Skeletal muscle tissue (tissue), 4 donors: ENCODE data around the gene REG4. TPM values are rescaled to one million over a fixed set of nuclear protein-coding genes. Genes with fewer than 3 reads are reported as not detected.

Experiments used
- H3K27ac ChIP-seq: one replicate; pipeline ENCODE4 v1.7.0; 2013; ENCODE audit warnings: mild to moderate bottlenecking, low read depth, low read length, inconsistent platforms
- H3K27me3 ChIP-seq, 3 donors: one replicate each; pipeline ENCODE4 v1.7.0; 2013; ENCODE audit warnings: low read length in 3 of 3; ENCODE audit not compliant: control insufficient read depth in 3 of 3, insufficient read depth in 3 of 3
- H3K36me3 ChIP-seq, 3 donors: one replicate each; pipeline ENCODE4 v1.7.0; 2013; ENCODE audit warnings: low read length in 3 of 3; ENCODE audit not compliant: control insufficient read depth in 3 of 3, insufficient read depth in 3 of 3
- H3K4me1 ChIP-seq, 3 donors: one replicate each; pipeline ENCODE4 v1.7.0; 2013; ENCODE audit warnings: low read length in 3 of 3, mild to moderate bottlenecking in 3 of 3; ENCODE audit not compliant: control insufficient read depth in 3 of 3, insufficient read depth in 3 of 3
- H3K4me3 ChIP-seq, 3 donors: one replicate each; pipeline ENCODE4 v1.7.0; 2013; ENCODE audit warnings: low read length in 3 of 3
- H3K9ac ChIP-seq, 3 donors: one replicate each; pipeline ENCODE4 v1.7.0; 2013; ENCODE audit warnings: low read length in 3 of 3, mild to moderate bottlenecking in 3 of 3, moderate library complexity in 2 of 3, low read depth in 1 of 3
- H3K9me3 ChIP-seq, 3 donors: one replicate each; pipeline ENCODE4 v1.7.0; 2013; ENCODE audit warnings: low read length in 3 of 3; ENCODE audit not compliant: control insufficient read depth in 3 of 3
- total RNA-seq: library from RNA; depleted of rRNA; stranded (reverse); fragments of >200 nt; gene quantifications from one replicate; pipeline ENCODE4 v1.2.3, GENCODE V29; 2014
- donor health status: Osteomylitis.

The REG4 gene
- total RNA-seq, 1 donor from 2014 or later, result not detected

- Histone ChIP-seq H3K27me3 (no peaks in the 10 kb centered on the region), H3K27ac (no peak overlapping the region), H3K36me3 (no peaks in the 10 kb centered on the region), H3K4me3 (no peak overlapping the region), H3K9ac (no peak overlapping the region), H3K4me1 (peaks cover 2 to 13% (median 8%) of the 10 kb centered on the region in 3 donors), H3K9me3 (no peaks in the 10 kb centered on the region)
Observed at GRCh38 chr1:119748040-119748439, 63.2 kb downstream of the REG4 start.

- no peak overlapping the region for H3K27ac ChIP-seq
- H3K36me3 ChIP-seq, result no peaks in the 10 kb centered on the region
- no peak overlapping the region for H3K4me3 ChIP-seq
- no peaks in the 10 kb centered on the region for H3K9me3 ChIP-seq
- H3K9ac ChIP-seq, result no peak overlapping the region
- H3K27me3 ChIP-seq, result no peaks in the 10 kb centered on the region
- H3K4me1 ChIP-seq, result peaks cover 8 to 19% (median 13%) of the 10 kb centered on the region in 3 donors
Observed at GRCh38 chr1:119747451-119747850, 63.8 kb downstream of the REG4 start.

DNA sequence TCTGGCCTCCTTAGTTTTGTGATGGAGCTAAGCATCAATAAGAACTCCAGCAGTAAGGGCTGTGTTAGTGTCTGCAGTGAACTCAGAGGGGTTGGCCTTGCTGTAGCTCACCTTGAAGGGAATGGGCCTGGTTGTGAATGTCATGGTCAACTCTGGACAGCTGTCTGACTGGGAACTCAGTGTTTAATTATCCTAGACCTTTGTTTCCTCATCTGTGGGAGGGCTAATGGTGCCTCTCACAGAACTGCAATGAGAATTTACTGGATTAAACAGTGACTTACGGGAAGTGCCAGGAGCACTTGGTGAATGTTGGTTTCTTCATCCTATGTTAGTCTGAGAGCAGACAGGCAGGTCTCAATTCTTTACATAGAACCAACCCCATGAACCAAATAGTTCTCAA is 66.2 kb downstream of the REG4 start:
- no peak overlapping the region for H3K27ac ChIP-seq
- no peak overlapping the region for H3K4me3 ChIP-seq
- no peaks in the 10 kb centered on the region for H3K27me3 ChIP-seq
- H3K9ac ChIP-seq, result no peak overlapping the region
- no peaks in the 10 kb centered on the region for H3K36me3 ChIP-seq
- H3K9me3 ChIP-seq, result no peaks in the 10 kb centered on the region
- peaks cover 9 to 27% (median 16%) of the 10 kb centered on the region in 3 donors for H3K4me1 ChIP-seq

DNA sequence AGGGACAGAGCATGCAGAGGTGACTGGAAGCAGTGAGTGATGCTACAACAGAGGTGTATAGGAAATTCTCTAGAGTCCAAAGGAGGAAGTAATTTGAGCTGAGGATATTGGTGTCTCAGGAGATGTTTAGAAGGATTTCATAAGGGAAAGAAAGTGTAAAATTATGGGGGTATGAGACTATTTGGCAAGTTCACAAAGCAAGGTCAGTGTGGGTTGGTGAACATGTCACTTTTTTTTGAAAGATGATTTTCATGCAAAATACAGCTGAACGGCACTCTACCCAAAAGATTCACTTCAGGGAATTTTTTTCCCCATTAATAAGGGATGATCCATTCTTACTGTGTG is 66.7 kb downstream of the REG4 start:
- H3K4me3 ChIP-seq, result no peak overlapping the region
- H3K4me1 ChIP-seq, result peaks cover 9 to 27% (median 16%) of the 10 kb centered on the region in 3 donors
- H3K27ac ChIP-seq, result no peak overlapping the region
- no peaks in the 10 kb centered on the region for H3K9me3 ChIP-seq
- no peak overlapping the region for H3K9ac ChIP-seq
- no peaks in the 10 kb centered on the region for H3K36me3 ChIP-seq
- no peaks in the 10 kb centered on the region for H3K27me3 ChIP-seq

Other genes starting within 250 kb of the REG4 start
- 13.6 TPM for gene ZNF697, start 163.2 kb downstream of the REG4 start, total RNA-seq
- gene PHGDH, start 99.5 kb downstream of the REG4 start, total RNA-seq, result 50.1 TPM
- 2.1 TPM for gene HMGCS2, start 42.6 kb downstream of the REG4 start, total RNA-seq
- not detected for gene ADAM30, start 85.1 kb upstream of the REG4 start, total RNA-seq